ENCODE results near the gene UST.

UST gene

GRCh38 chr6:149041953-149042352 is 295.1 kb downstream of the UST start:
- no peak for DNase-seq (ENCODE audit: low read depth)

- no peak for DNase-seq (ENCODE audit: low read depth)
Observed at GRCh38 chr6:149043476-149044130, 296.8 kb downstream of the UST start.

GRCh38 chr6:149044528-149044927 is 297.7 kb downstream of the UST start:
- no peak for DNase-seq (ENCODE audit: low read depth)

- DNase-seq (ENCODE audit: low read depth), result no peak
Observed at GRCh38 chr6:149045404-149045803, 298.6 kb downstream of the UST start.

GRCh38 chr6:149046164-149046821 is 299.5 kb downstream of the UST start:
- DNase-seq (ENCODE audit: low read depth), result no peak

GRCh38 chr6:149046822-149047246 is 300.0 kb downstream of the UST start:
- DNase-seq (ENCODE audit: low read depth), result no peak

GRCh38 chr6:149049230-149049629 is 302.4 kb downstream of the UST start:
- DNase-seq (ENCODE audit: low read depth), result no peak

- DNase-seq (ENCODE audit: low read depth), result no peak
Observed at GRCh38 chr6:149050160-149050559, 303.3 kb downstream of the UST start.

- no peak for DNase-seq (ENCODE audit: low read depth)
Observed at GRCh38 chr6:149052350-149053106, 305.7 kb downstream of the UST start.

GRCh38 chr6:149053848-149054558 is 307.2 kb downstream of the UST start:
- DNase-seq (ENCODE audit: low read depth), result no peak

GRCh38 chr6:149054559-149055194 is 307.8 kb downstream of the UST start:
- no peak for DNase-seq (ENCODE audit: low read depth)

GRCh38 chr6:149055195-149055899 is 308.5 kb downstream of the UST start:
- DNase-seq (ENCODE audit: low read depth), result no peak

- no peak for DNase-seq (ENCODE audit: low read depth)
Observed at GRCh38 chr6:149056777-149057463, 310.1 kb downstream of the UST start.

- no peak for DNase-seq (ENCODE audit: low read depth)
Observed at GRCh38 chr6:149057464-149057840, 310.6 kb downstream of the UST start.

GRCh38 chr6:149059557-149059956 is 312.7 kb downstream of the UST start:
- DNase-seq (ENCODE audit: low read depth), result no peak

GRCh38 chr6:149060300-149060984 is 313.6 kb downstream of the UST start:
- DNase-seq (ENCODE audit: low read depth), result peak; percentile 22

GRCh38 chr6:149060985-149061760 is 314.3 kb downstream of the UST start:
- no peak for DNase-seq (ENCODE audit: low read depth)

- no peak for DNase-seq (ENCODE audit: low read depth)
Observed at GRCh38 chr6:149061930-149062329, 315.1 kb downstream of the UST start.

- DNase-seq (ENCODE audit: low read depth), result no peak
Observed at GRCh38 chr6:149062653-149063348, 316.0 kb downstream of the UST start.

All from stimulated activated CD8-positive, alpha-beta memory T cell treated with anti-CD3 and anti-CD28 coated beads, Interleukin-12 subunit alpha, Interleukin-12 subunit beta, amount 100 ng/mL, for 4 hours (primary cell).